H9 (cell line): ENCODE measurements around the gene FAXDC2. TPM values are rescaled to one million over a fixed set of nuclear protein-coding genes. Genes with fewer than 3 reads are reported as not detected.

Experiments
- DNase-seq: peaks from one replicate; pipeline ENCODE4 v3.0.0-alpha.2; 2017
- H2AFZ ChIP-seq: one replicate; pipeline ENCODE4 v1.6.1; 2013; ENCODE audit warnings: mild to moderate bottlenecking, low read length, control low read depth, moderate library complexity
- H2AK5ac ChIP-seq: 2 replicates; pipeline ENCODE4 v1.6.1; 2013; ENCODE audit warnings: low read length, control low read depth, mixed read lengths; ENCODE audit not compliant: insufficient read length
- H2BK120ac ChIP-seq: one replicate; pipeline ENCODE4 v1.6.1; 2013; ENCODE audit warnings: low read depth, mild to moderate bottlenecking, low read length, control low read depth, inconsistent platforms; ENCODE audit not compliant: poor library complexity, severe bottlenecking
- H2BK12ac ChIP-seq: 2 replicates; pipeline ENCODE4 v1.6.1; 2013; ENCODE audit warnings: low read length, control low read depth, mixed read lengths, low read depth; ENCODE audit not compliant: insufficient read length
- H2BK15ac ChIP-seq: 2 replicates; pipeline ENCODE4 v1.6.1; 2013; ENCODE audit warnings: low read depth, low read length, control low read depth
- H2BK20ac ChIP-seq: one replicate; pipeline ENCODE4 v1.6.1; 2013; ENCODE audit warnings: low read depth, mild to moderate bottlenecking, low read length, control low read depth, inconsistent platforms; ENCODE audit not compliant: poor library complexity, severe bottlenecking
- H2BK5ac ChIP-seq: 2 replicates; pipeline ENCODE4 v1.6.1; 2013; ENCODE audit warnings: low read length, control low read depth, mixed read lengths; ENCODE audit not compliant: insufficient read length
- H3K14ac ChIP-seq: 2 replicates; pipeline ENCODE4 v1.6.1; 2013; ENCODE audit warnings: low read length, control low read depth; ENCODE audit not compliant: insufficient read depth
- H3K18ac ChIP-seq: 2 replicates; pipeline ENCODE4 v1.6.1; 2013; ENCODE audit warnings: low read depth, mild to moderate bottlenecking, mixed read lengths, low read length, control low read depth; ENCODE audit not compliant: insufficient read length
- H3K23ac ChIP-seq: 2 replicates; pipeline ENCODE4 v1.6.1; 2013; ENCODE audit warnings: low read length, control low read depth, mixed read lengths, low read depth; ENCODE audit not compliant: insufficient read length
- H3K23me2 ChIP-seq: 2 replicates; pipeline ENCODE4 v1.6.1; 2013; ENCODE audit warnings: low read depth, mild to moderate bottlenecking, mixed read lengths, low read length, control low read depth; ENCODE audit not compliant: insufficient read length, poor library complexity, severe bottlenecking
- H3K27ac ChIP-seq: 2 replicates; pipeline ENCODE4 v1.5.1; 2013; ENCODE audit warnings: low read length, control low read depth, mixed read lengths, low read depth; ENCODE audit not compliant: insufficient read length
- H3K27me3 ChIP-seq: 2 replicates; pipeline ENCODE4 v1.6.1; 2013; ENCODE audit warnings: low read length, control low read depth, inconsistent platforms; ENCODE audit not compliant: insufficient read depth
- H3K4ac ChIP-seq: 2 replicates; pipeline ENCODE4 v1.6.1; 2013; ENCODE audit warnings: low read depth, mild to moderate bottlenecking, control low read depth, inconsistent platforms, low read length, moderate library complexity
- H3K4me1 ChIP-seq: 2 replicates; pipeline ENCODE4 v1.6.1; 2013; ENCODE audit warnings: low read length, control low read depth, inconsistent platforms; ENCODE audit not compliant: insufficient read depth
- H3K4me2 ChIP-seq: 2 replicates; pipeline ENCODE4 v1.6.1; 2013; ENCODE audit warnings: low read length, control low read depth, mixed read lengths; ENCODE audit not compliant: insufficient read length, insufficient read depth
- H3K56ac ChIP-seq: 2 replicates; pipeline ENCODE4 v1.6.1; 2013; ENCODE audit warnings: low read depth, mild to moderate bottlenecking, mixed read lengths, low read length, control low read depth; ENCODE audit not compliant: insufficient read length
- H3K79me1 ChIP-seq: 2 replicates; pipeline ENCODE4 v1.6.1; 2013; ENCODE audit warnings: low read depth, mild to moderate bottlenecking, moderate library complexity, low read length, control low read depth, inconsistent platforms; ENCODE audit not compliant: insufficient read depth, poor library complexity, severe bottlenecking
- H3K79me2 ChIP-seq: 2 replicates; pipeline ENCODE4 v1.6.1; 2013; ENCODE audit warnings: low read length, control low read depth, inconsistent platforms; ENCODE audit not compliant: insufficient read depth
- H3K9ac ChIP-seq: 2 replicates; pipeline ENCODE4 v1.6.1; 2013; ENCODE audit warnings: low read length, control low read depth, mixed read lengths; ENCODE audit not compliant: insufficient read length; ENCODE audit errors: extremely low read depth
- H3K9me3 ChIP-seq: one replicate; pipeline ENCODE4 v1.6.1; 2013; ENCODE audit warnings: low read depth, low read length, inconsistent platforms; ENCODE audit not compliant: control insufficient read depth
- H3T11ph ChIP-seq: one replicate; pipeline ENCODE4 v1.6.1; 2013; ENCODE audit warnings: mild to moderate bottlenecking, low read length, control low read depth, inconsistent platforms
- H4K20me1 ChIP-seq: one replicate; pipeline ENCODE4 v1.6.1; 2013; ENCODE audit not compliant: control insufficient read depth, insufficient read length, insufficient read depth
- H4K5ac ChIP-seq: 2 replicates; pipeline ENCODE4 v1.6.1; 2013; ENCODE audit warnings: low read depth, mild to moderate bottlenecking, mixed read lengths, low read length, control low read depth; ENCODE audit not compliant: insufficient read length
- H4K8ac ChIP-seq: replicated peaks from 2 replicates; pipeline ENCODE4 v1.6.1; 2013; ENCODE audit warnings: low read length, control low read depth, mixed read lengths, low read depth; ENCODE audit not compliant: insufficient read length
- H4K91ac ChIP-seq: 2 replicates; pipeline ENCODE4 v1.6.1; 2013; ENCODE audit warnings: low read depth, mild to moderate bottlenecking, moderate library complexity, mixed read lengths, low read length, control low read depth; ENCODE audit not compliant: insufficient read length
- H3K27ac Mint-ChIP-seq, 3 experiments: 2 replicates in 2 of 3; 3 replicates in 1 of 3; pipeline ENCODE4 v1.8.0; 2020 to 2021; ENCODE audit warnings: mixed read lengths in 3 of 3, mild to moderate bottlenecking in 1 of 3, moderate library complexity in 1 of 3
- H3K27me3 Mint-ChIP-seq: 2 replicates; pipeline ENCODE4 v1.8.0; 2021; ENCODE audit warnings: low read depth, mild to moderate bottlenecking, moderate library complexity, mixed read lengths
- H3K36me3 Mint-ChIP-seq, 3 experiments: 2 replicates in 2 of 3; 3 replicates in 1 of 3; pipeline ENCODE4 v1.8.0; 2020 to 2021; ENCODE audit warnings: low read depth in 3 of 3, mixed read lengths in 3 of 3; ENCODE audit not compliant: insufficient read depth in 1 of 3
- H3K4me1 Mint-ChIP-seq, 2 experiments: 2 replicates each; pipeline ENCODE4 v1.8.0; 2020; ENCODE audit warnings: mixed read lengths in 2 of 2
- H3K4me3 Mint-ChIP-seq, 2 experiments: 2 replicates in 1 of 2; 3 replicates in 1 of 2; pipeline ENCODE4 v1.8.0; 2020 to 2021; ENCODE audit warnings: mild to moderate bottlenecking in 2 of 2, mixed read lengths in 2 of 2, moderate library complexity in 1 of 2
- H3K9me3 Mint-ChIP-seq, 2 experiments: 2 replicates in 1 of 2; 3 replicates in 1 of 2; pipeline ENCODE4 v1.8.0; 2020; ENCODE audit warnings: mild to moderate bottlenecking in 2 of 2, mixed read lengths in 2 of 2, moderate library complexity in 1 of 2
- CTCF ChIP-seq: fragments of 200-600 bp; sonication (generic); conservative IDR thresholded peaks from 3 replicates; pipeline ENCODE4 v1.8.0; 2021; ENCODE audit warnings: antibody characterized with exemption, mild to moderate bottlenecking
- WGBS: extraction: QIAGEN DNeasy Blood & Tissue Kit; methylation state at CpG from one replicate; pipeline ENCODE4 v1.1.7; 2013; ENCODE audit warnings: missing lambda C conversion rate, low lambda C conversion rate, mixed read lengths; ENCODE audit not compliant: insufficient read length; ENCODE audit errors: extremely low coverage; 5-methylcytosine and 5-hydroxymethylcytosine counted together
- total RNA-seq: library from RNA; stranded (reverse); gene quantifications from 2 replicates; pipeline ENCODE4 v1.2.1, GENCODE V29; 2021

The FAXDC2 gene
- total RNA-seq, 1 experiment from 2014 or later: 3.0 TPM

- no peak overlapping the region for H3K4me2 ChIP-seq
- H3K23ac ChIP-seq: no peak overlapping the region
- no peak overlapping the region for H3T11ph ChIP-seq
- H4K8ac ChIP-seq: no peak overlapping the region
- no CpG with 5 or more reads among the region's 7 CpGs for WGBS
- H2AK5ac ChIP-seq: no peak overlapping the region
- no peak overlapping the region for H3K4ac ChIP-seq
- no peak overlapping the region for H2BK5ac ChIP-seq
- Mint-ChIP-seq H3K36me3 (peaks cover 71 to 90% (median 87%) of the 10 kb centered on the region in 3 experiments; a peak in 6 of 7 replicates), H3K27ac (peak overlapping the region in 1 of 3 experiments; percentile 11; a peak in 2 of 7 replicates), H3K9me3 (no peaks in the 10 kb centered on the region), H3K27me3 (no peaks in the 10 kb centered on the region), H3K4me3 (no peak overlapping the region), H3K4me1 (no peaks in the 10 kb centered on the region)
- no peak overlapping the region for H3K9ac ChIP-seq
- no peak for DNase-seq
- no peaks in the 10 kb centered on the region for H3K9me3 ChIP-seq
- no peak overlapping the region for H3K56ac ChIP-seq
- peaks cover 7% of the 10 kb centered on the region for H3K79me1 ChIP-seq
- H2BK12ac ChIP-seq: no peak overlapping the region
- no peak overlapping the region for H2AFZ ChIP-seq
- H3K14ac ChIP-seq: no peak overlapping the region
- no peak overlapping the region for H3K18ac ChIP-seq
- no peaks in the 10 kb centered on the region for H3K4me1 ChIP-seq
- TF ChIP-seq CTCF: no peak
- H2BK120ac ChIP-seq: no peak overlapping the region
- no peak overlapping the region for H4K5ac ChIP-seq
- H2BK15ac ChIP-seq: no peak overlapping the region
- no peaks in the 10 kb centered on the region for H3K23me2 ChIP-seq
- H3K79me2 ChIP-seq: peaks cover 1% of the 10 kb centered on the region; the same call in 1 of the 2 replicates
- no peak overlapping the region for H2BK20ac ChIP-seq
- no peaks in the 10 kb centered on the region for H4K20me1 ChIP-seq
- no peak overlapping the region for H3K27ac ChIP-seq
- no peak overlapping the region for H4K91ac ChIP-seq
- H3K27me3 ChIP-seq: no peaks in the 10 kb centered on the region
Measured at GRCh38 chr5:154794525-154795234, 55.7 kb downstream of the FAXDC2 start.
